Raji (cell line): ENCODE measurements around the gene GNRH2.

ENCODE experiments used
- POLR2A ChIP-seq: IDR thresholded peaks from 2 replicates; pipeline ENCODE4 v1.6.1; 2011; ENCODE audit warnings: low read depth, low read length, control low read depth; ENCODE audit not compliant: insufficient read depth

Gene GNRH2, protein sequence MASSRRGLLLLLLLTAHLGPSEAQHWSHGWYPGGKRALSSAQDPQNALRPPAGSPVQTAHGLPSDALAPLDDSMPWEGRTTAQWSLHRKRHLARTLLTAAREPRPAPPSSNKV

GRCh38 chr20:3043322-3043721 is at the start of gene GNRH2:
Gene GNRH2 (plus strand): TSS chr20:3043622. CDS start chr20:3044415, 793 bp downstream.
- TF ChIP-seq POLR2A, result no peak

GRCh38 chr20:2995796-2996195 is 47.6 kb upstream of the GNRH2 start:
- TF ChIP-seq POLR2A, result no peak

- no peak for TF ChIP-seq POLR2A
These were observed 44.7 kb upstream of the GNRH2 start for GRCh38 chr20:2998728-2999127.

GRCh38 chr20:3000852-3001523 is 42.4 kb upstream of the GNRH2 start:
- TF ChIP-seq POLR2A, result no peak

DNA sequence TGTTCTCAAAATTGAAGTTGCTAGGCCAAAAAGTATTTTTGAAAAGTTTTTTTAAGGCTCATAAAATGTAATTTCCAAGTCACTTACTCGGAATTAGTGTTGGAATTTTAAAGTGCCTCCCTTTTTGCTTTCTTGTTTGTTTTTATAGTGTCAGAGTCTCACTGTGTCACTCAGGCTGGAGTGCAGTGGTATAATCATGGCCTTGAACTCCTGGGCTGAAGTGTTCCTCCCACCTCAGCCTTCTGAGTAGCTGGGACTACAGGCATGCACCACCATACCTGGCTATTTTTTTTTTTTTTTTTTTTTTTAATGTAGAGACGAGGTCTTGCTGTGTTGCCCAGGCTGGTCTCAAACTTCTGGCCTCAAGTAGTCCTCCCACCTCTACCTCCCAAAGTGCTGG is 40.0 kb upstream of the GNRH2 start:
- no peak for TF ChIP-seq POLR2A

- TF ChIP-seq POLR2A, result no peak
These were observed 32.3 kb upstream of the GNRH2 start for GRCh38 chr20:3010985-3011723.

- no peak for TF ChIP-seq POLR2A
These were observed 31.7 kb upstream of the GNRH2 start for GRCh38 chr20:3011752-3012151.

- no peak for TF ChIP-seq POLR2A
These were observed 29.7 kb upstream of the GNRH2 start for GRCh38 chr20:3013771-3014170.

DNA sequence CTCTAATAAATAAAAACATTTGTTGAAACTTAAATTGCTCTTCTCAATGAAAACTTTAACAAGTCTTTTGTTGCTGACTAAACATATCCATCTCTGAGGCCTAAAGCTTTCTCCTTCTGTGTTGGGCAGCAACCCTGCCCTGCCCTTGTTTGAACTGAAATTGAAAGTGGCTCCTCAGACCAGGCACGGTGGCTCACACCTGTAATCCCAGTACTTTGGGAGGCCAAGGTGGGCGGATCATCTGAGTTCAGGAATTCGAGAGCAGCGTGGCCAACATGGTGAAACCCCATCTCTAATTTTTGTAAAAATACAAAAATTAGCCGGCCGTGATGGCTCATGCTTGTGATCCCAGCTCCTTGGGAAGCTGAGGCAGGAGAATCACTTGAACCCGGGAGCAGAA is 29.2 kb upstream of the GNRH2 start:
- TF ChIP-seq POLR2A, result no peak

DNA sequence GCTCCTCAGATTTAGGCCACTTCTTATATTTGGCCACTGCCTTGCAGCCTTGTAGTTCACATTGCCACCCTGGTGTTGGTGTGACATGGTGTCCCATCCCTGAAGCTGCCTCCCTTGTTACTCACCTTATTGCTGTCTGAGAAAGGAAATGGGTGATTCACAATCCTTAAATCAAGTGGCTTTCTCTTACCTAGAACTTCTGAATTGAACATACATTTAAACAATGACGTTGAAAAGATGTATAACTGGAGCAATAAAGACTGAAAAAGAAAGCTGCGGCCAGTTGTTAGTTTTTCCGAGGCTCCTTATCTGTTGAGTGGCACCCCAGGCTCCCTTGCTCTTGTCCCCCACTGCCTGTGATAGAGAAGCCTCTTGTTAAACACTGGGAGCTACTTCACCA is 28.8 kb upstream of the GNRH2 start:
- TF ChIP-seq POLR2A, result no peak

- TF ChIP-seq POLR2A, result no peak
These were observed 22.1 kb upstream of the GNRH2 start for GRCh38 chr20:3021327-3021726.

GRCh38 chr20:3021777-3022176 is 21.6 kb upstream of the GNRH2 start:
- TF ChIP-seq POLR2A, result no peak

- no peak for TF ChIP-seq POLR2A
These were observed 15.4 kb upstream of the GNRH2 start for GRCh38 chr20:3027987-3028386.

- TF ChIP-seq POLR2A, result no peak
These were observed 11.8 kb upstream of the GNRH2 start for GRCh38 chr20:3031524-3032147.

- TF ChIP-seq POLR2A, result no peak
These were observed 10.8 kb upstream of the GNRH2 start for GRCh38 chr20:3032624-3033023.

DNA sequence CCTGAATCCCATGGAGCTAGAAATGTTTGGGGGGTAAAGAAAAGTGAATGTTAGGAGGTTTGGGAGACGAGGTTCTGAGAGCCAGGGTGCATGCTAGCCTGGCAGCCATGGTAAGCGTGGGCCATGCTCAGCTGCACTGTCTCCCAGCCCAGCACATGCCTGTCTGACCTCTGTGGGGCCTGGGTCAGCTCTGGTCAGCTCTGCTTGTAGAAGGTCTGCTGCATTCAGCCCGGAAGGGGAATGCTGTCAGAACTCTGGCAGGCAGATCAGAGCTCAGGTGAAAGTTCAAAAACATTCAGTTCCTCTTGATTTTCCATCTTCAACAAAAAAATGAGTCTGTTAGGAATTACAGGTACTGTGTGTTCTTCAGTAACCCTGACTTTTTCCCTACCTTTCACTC is 5.8 kb upstream of the GNRH2 start:
- TF ChIP-seq POLR2A, result no peak
